ENCODE results near the gene SLMAP. TPM values are rescaled to one million over a fixed set of nuclear protein-coding genes. Genes with fewer than 3 reads are reported as not detected.
A peak's percentile ranks its signal among the peaks of the same experiment; 100 is the strongest.

SLMAP gene
- polyA plus RNA-seq, 1 of the 3 experiments (the other 2 are of a cell fraction), result 10.5 TPM

GRCh38 chr3:57787867-57788623, 31.9 kb downstream of the SLMAP start:
- H3K4me3 ChIP-seq (ENCODE audit: low read depth in 2 of 2, low read length in 1 of 2), result no peak overlapping the region
- ChIA-PET CTCF (interaction anchor here (0.7 kb wide), 1 partner anchor 21 kb away, joined by 6 read pairs; no protein-coding TSS in a partner anchor), POLR2A (no interaction called here)
- no peaks in the 10 kb centered on the region for H3K9me3 ChIP-seq
- peaks cover 62% of the 10 kb centered on the region for H3K79me2 ChIP-seq (ENCODE audit: insufficient read depth)
- H4K20me1 ChIP-seq (ENCODE audit: insufficient read depth), result peaks cover 15% of the 10 kb centered on the region; the same call in 1 of the 2 replicates
- no peak overlapping the region for H3K9ac ChIP-seq
- H3K9me2 ChIP-seq, result no peaks in the 10 kb centered on the region
- WGBS (ENCODE audit: low lambda C conversion rate), result 87% methylated on average over 2 of the region's 2 CpGs
- H3K4me1 ChIP-seq (ENCODE audit: control insufficient read depth in 1 of 2, insufficient read depth in 2 of 2, low read depth in 1 of 2, low read length in 1 of 2), result peaks cover 6 to 7% of the 10 kb centered on the region in 2 experiments; a peak in 3 of 4 replicates
- no peak overlapping the region for H3K4me2 ChIP-seq
- H2AFZ ChIP-seq (ENCODE audit: low read depth), result no peak overlapping the region
- H3K27me3 ChIP-seq (ENCODE audit: insufficient read depth), result no peaks in the 10 kb centered on the region
- peaks cover 0 to 3% of the 10 kb centered on the region in 2 experiments for H3K36me3 ChIP-seq (replicated peaks in 1 of 2; ENCODE audit: control insufficient read depth in 1 of 2, insufficient read depth in 2 of 2, low read length in 1 of 2)
- peak; percentile 15 for DNase-seq
- TF ChIP-seq YY1 (IDR thresholded peaks at IDR 0.05; ENCODE audit: low read depth) (no peak), USF2 (IDR thresholded peaks at IDR 0.05; ENCODE audit: borderline replicate concordance, low read depth, low read length) (no peak), SMC3 (IDR thresholded peaks at IDR 0.05; ENCODE audit: low read depth, low read length) (no peak), EP300 (IDR thresholded peaks at IDR 0.05; ENCODE audit: borderline replicate concordance in 1 of 2, low read depth in 1 of 2, low read length in 1 of 2) (no peak), RXRA (IDR thresholded peaks at IDR 0.05; ENCODE audit: borderline replicate concordance, low read depth) (no peak), POLR2AphosphoS5 (IDR thresholded peaks at IDR 0.05; ENCODE audit: low read depth, low read length) (no peak), EZH2phosphoT487 (IDR thresholded peaks at IDR 0.05; ENCODE audit: borderline replicate concordance, low read depth) (no peak), CHD2 (IDR thresholded peaks at IDR 0.05; ENCODE audit: low read length, partially characterized antibody) (no peak), USF1 (IDR thresholded peaks at IDR 0.05; ENCODE audit: borderline replicate concordance, low read depth) (no peak), MEF2A (IDR thresholded peaks at IDR 0.05; ENCODE audit: borderline replicate concordance, low read depth) (no peak)
- TF ChIP-seq, protein P1, sequence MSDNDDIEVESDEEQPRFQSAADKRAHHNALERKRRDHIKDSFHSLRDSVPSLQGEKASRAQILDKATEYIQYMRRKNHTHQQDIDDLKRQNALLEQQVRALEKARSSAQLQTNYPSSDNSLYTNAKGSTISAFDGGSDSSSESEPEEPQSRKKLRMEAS (IDR thresholded peaks at IDR 0.05; ENCODE audit: low read depth), result no peak
- peaks cover 4% of the 10 kb centered on the region for H3F3A ChIP-seq (replicated peaks; ENCODE audit: insufficient read depth)
- H3K27ac ChIP-seq (ENCODE audit: low read depth in 2 of 2, low read length in 1 of 2), result no peak overlapping the region

DNA sequence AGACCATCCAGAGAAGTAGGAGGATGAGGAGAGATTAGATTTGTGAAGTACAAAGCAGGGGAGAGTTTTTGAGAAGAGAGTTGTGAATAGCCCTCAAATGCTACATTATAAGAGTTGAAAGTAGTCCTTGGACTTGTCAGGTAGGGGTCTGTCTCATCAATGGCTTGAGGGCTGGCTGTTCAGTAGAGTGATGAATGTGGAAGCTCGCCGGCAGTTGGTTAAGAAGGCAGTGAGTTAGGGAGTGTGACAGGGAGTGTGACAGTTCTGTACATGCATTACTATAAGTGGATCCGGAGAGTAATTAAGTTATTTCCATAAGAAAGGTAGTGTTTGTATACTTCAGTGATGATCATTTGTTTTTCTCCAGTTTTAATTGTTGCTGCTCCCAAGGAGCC, 32.5 kb downstream of the SLMAP start:
- ChIA-PET CTCF (no interaction called here), POLR2A (no interaction called here)
- DNase-seq, result no peak
- TF ChIP-seq GABPA (IDR thresholded peaks at IDR 0.05; ENCODE audit: low read depth), result no peak
- TF ChIP-seq CHD2 (IDR thresholded peaks at IDR 0.05; ENCODE audit: low read length, partially characterized antibody), result no peak
- no peak for TF ChIP-seq ELF1 (IDR thresholded peaks at IDR 0.05)
- no peaks in the 10 kb centered on the region for H3K9me2 ChIP-seq
- H3K79me2 ChIP-seq (ENCODE audit: insufficient read depth), result peaks cover 60% of the 10 kb centered on the region
- no peaks in the 10 kb centered on the region for H3K9me3 ChIP-seq
- H3K4me2 ChIP-seq, result no peak overlapping the region
- H3K4me3 ChIP-seq (ENCODE audit: low read depth in 2 of 2, low read length in 1 of 2), result no peak overlapping the region
- no peak overlapping the region for H2AFZ ChIP-seq (ENCODE audit: low read depth)
- H3F3A ChIP-seq (replicated peaks; ENCODE audit: insufficient read depth), result peaks cover 4% of the 10 kb centered on the region
- peaks cover 0 to 3% of the 10 kb centered on the region in 2 experiments for H3K36me3 ChIP-seq (replicated peaks in 1 of 2; ENCODE audit: control insufficient read depth in 1 of 2, insufficient read depth in 2 of 2, low read length in 1 of 2)
- no peaks in the 10 kb centered on the region for H3K27me3 ChIP-seq (ENCODE audit: insufficient read depth)
- no peak overlapping the region for H3K27ac ChIP-seq (ENCODE audit: low read depth in 2 of 2, low read length in 1 of 2)
- H3K9ac ChIP-seq, result no peak overlapping the region
- 100% methylated on average over 3 of the region's 3 CpGs for WGBS (ENCODE audit: low lambda C conversion rate)
- H4K20me1 ChIP-seq (ENCODE audit: insufficient read depth), result peaks cover 15% of the 10 kb centered on the region; the same call in 1 of the 2 replicates
- peaks cover 6 to 7% of the 10 kb centered on the region in 2 experiments; a peak in 3 of 4 replicates for H3K4me1 ChIP-seq (ENCODE audit: control insufficient read depth in 1 of 2, insufficient read depth in 2 of 2, low read depth in 1 of 2, low read length in 1 of 2)

Data from SK-N-SH (cell line).